HepG2 (cell line): ENCODE results near the gene NFX1.

Experiments used
- CAMTA2 ChIP-seq: sonication (generic); formaldehyde crosslinking; IDR thresholded peaks from 2 replicates; pipeline ENCODE4 v1.4.0; 2020; ENCODE audit warnings: mild to moderate bottlenecking, missing genetic modification reagents, borderline replicate concordance
- EZH2 ChIP-seq: conservative IDR thresholded peaks from 2 replicates; pipeline ENCODE4 v1.6.1; 2012; ENCODE audit warnings: mild to moderate bottlenecking, low read depth, low read length, moderate library complexity
- FOXA3 ChIP-seq: IDR thresholded peaks from 2 replicates; pipeline ENCODE4 v1.6.1; 2016; ENCODE audit warnings: missing genetic modification reagents, missing compliant biosample characterization
- GFI1 ChIP-seq: sonication (generic); formaldehyde crosslinking; IDR thresholded peaks from 2 replicates; pipeline ENCODE4 v1.5.0; 2020; ENCODE audit warnings: missing genetic modification reagents, mild to moderate bottlenecking, borderline replicate concordance
- GTF2F1 ChIP-seq: fragments of 150-350 bp; IDR thresholded peaks from 2 replicates; pipeline ENCODE4 v1.6.1; 2014; ENCODE audit warnings: low read length
- MAX ChIP-seq: IDR thresholded peaks from 2 replicates; pipeline ENCODE4 v1.6.1; 2012; ENCODE audit warnings: inconsistent platforms
- RFX5 ChIP-seq: IDR thresholded peaks from 2 replicates; pipeline ENCODE4 v1.6.1; 2011; ENCODE audit warnings: low read depth, low read length, improper control_type of control experiment
- SRF ChIP-seq: IDR thresholded peaks from 2 replicates; pipeline ENCODE4 v1.6.1; 2011; ENCODE audit warnings: mild to moderate bottlenecking, low read depth, low read length, moderate library complexity
- ZMYM2 ChIP-seq: sonication (generic); formaldehyde crosslinking; IDR thresholded peaks from 2 replicates; pipeline ENCODE4 v1.8.0; 2022; ENCODE audit warnings: mild to moderate bottlenecking, missing genetic modification reagents
- ZZZ3 ChIP-seq: sonication (generic); formaldehyde crosslinking; IDR thresholded peaks from 2 replicates; pipeline ENCODE4 v1.4.0; 2020; ENCODE audit warnings: missing genetic modification reagents, mild to moderate bottlenecking, borderline replicate concordance
- TF ChIP-seq, protein P1 (sequence below): sonication (generic); formaldehyde crosslinking; IDR thresholded peaks from 2 replicates; pipeline ENCODE4 v1.8.0; 2022; ENCODE audit warnings: missing genetic modification reagents, mild to moderate bottlenecking, moderate library complexity, borderline replicate concordance
- TF ChIP-seq, protein P2 (sequence below): sonication (generic); formaldehyde crosslinking; IDR thresholded peaks from 2 replicates; pipeline ENCODE4 v1.4.0; 2020; ENCODE audit warnings: mild to moderate bottlenecking, missing genetic modification reagents

GRCh38 chr9:33340186-33340585, 49.9 kb downstream of the NFX1 start:
- TF ChIP-seq, protein P1, sequence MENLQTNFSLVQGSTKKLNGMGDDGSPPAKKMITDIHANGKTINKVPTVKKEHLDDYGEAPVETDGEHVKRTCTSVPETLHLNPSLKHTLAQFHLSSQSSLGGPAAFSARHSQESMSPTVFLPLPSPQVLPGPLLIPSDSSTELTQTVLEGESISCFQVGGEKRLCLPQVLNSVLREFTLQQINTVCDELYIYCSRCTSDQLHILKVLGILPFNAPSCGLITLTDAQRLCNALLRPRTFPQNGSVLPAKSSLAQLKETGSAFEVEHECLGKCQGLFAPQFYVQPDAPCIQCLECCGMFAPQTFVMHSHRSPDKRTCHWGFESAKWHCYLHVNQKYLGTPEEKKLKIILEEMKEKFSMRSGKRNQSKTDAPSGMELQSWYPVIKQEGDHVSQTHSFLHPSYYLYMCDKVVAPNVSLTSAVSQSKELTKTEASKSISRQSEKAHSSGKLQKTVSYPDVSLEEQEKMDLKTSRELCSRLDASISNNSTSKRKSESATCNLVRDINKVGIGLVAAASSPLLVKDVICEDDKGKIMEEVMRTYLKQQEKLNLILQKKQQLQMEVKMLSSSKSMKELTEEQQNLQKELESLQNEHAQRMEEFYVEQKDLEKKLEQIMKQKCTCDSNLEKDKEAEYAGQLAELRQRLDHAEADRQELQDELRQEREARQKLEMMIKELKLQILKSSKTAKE (CRISPR knock-in tag): no peak
- TF ChIP-seq ZZZ3 (CRISPR knock-in tag): no peak
- TF ChIP-seq SRF: no peak
- TF ChIP-seq RFX5: no peak
- TF ChIP-seq, protein P2, sequence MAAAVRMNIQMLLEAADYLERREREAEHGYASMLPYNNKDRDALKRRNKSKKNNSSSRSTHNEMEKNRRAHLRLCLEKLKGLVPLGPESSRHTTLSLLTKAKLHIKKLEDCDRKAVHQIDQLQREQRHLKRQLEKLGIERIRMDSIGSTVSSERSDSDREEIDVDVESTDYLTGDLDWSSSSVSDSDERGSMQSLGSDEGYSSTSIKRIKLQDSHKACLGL (CRISPR knock-in tag): no peak
- TF ChIP-seq MAX: no peak
- no peak for TF ChIP-seq GTF2F1
- TF ChIP-seq ZMYM2 (CRISPR knock-in tag): no peak
- no peak for TF ChIP-seq GFI1 (CRISPR knock-in tag)
- TF ChIP-seq EZH2: no peak
- no peak for TF ChIP-seq CAMTA2 (CRISPR knock-in tag)
- no peak for TF ChIP-seq FOXA3 (CRISPR knock-in tag)
